HK-2 (cell line): ENCODE results near the gene NPFF.
"Not testable (repeated sequence)": the region's sequence is repeated elsewhere in the genome, so short reads cannot be mapped to it uniquely, and the experiment has no call there.

Experiments
- DNase-seq: peaks from one replicate; pipeline ENCODE4 v3.0.0-alpha.2; 2018; ENCODE audit not compliant: unreplicated experiment

NPFF gene

DNA sequence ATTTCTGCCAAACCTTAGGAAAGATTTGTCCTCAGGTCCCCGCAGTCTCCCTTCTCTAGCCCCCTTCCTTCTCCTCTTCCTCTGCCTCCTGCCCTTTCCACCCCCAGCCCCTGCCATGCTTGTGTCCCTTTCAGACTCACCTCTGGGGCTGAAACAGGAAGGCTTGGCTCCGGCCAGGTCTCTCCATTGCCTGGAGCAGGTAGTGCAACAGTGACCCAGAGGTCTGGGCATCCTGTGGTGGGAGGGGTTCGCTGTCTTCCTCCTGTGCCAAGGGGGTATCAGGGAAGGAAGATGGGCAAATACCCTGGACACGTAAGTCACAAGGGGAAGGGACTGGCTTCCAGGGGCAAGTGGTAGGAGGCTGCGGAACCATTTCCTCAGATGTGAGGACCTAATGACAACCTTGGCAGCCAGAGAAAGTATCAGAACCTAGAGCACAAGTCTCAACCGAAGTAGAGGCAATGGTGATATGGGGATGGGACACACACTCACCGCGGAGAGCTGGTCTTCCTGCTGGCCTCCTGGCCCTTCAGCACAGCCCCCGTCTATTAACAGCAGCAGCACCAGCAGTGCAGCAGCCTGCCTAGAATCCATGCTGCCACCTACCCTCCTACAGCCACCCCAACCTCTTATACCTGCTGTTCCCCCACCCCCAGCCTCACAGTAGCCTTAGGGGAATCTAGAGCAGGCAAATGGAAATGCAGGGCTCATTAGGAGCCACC lies at the start of gene NPFF:
Gene NPFF (minus strand): TSS at position 604 of the 722 bp plus-strand sequence. CDS start 10 bp downstream, at position 594.
- DNase-seq = no peak

- DNase-seq = no peak
Observed at GRCh38 chr12:53552361-53553327, 45.4 kb upstream of the NPFF start.

- DNase-seq = no peak
Observed at GRCh38 chr12:53551889-53552291, 44.6 kb upstream of the NPFF start.

DNA sequence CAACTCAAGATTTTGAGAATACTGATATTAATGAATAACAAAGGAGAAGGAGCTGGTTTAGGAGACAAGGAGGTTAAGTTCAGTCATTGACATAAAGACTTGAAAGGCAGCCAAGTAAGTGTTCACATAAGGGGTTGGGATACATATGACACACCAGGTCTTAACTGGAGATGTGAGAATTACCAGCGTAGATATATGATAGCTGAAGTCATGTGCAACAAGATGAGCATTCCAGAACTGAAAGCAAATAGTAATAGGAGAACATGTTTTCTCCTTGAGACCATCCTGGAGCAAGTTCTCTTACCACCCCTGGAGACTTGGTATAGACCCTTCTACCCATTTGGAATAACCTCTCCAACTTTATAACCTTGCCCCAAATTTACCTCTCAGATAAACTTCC lies 43.3 kb upstream of the NPFF start:
- DNase-seq = no peak

GRCh38 chr12:53550131-53550530 lies 42.8 kb upstream of the NPFF start:
- DNase-seq = not testable (repeated sequence)

DNA sequence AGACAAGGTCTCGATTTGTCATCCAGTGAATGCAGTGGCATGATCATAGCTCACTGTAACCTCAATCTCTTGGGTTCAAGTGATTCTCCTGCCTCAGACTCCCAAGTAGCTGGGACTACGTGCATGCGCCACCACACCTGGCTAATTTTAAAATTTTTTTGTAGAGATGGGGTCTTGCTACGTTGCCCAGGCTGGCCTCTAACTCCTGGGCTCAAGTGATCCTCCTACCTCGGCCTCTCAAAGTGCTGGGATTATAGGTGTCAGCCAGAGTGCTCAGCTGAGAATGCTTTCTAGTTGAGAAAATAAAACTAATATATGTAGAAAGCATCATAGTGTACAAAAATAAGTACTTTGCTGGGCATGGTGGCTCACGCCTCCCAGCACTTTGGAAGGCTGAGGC lies 41.1 kb upstream of the NPFF start:
- not testable (repeated sequence) for DNase-seq

DNA sequence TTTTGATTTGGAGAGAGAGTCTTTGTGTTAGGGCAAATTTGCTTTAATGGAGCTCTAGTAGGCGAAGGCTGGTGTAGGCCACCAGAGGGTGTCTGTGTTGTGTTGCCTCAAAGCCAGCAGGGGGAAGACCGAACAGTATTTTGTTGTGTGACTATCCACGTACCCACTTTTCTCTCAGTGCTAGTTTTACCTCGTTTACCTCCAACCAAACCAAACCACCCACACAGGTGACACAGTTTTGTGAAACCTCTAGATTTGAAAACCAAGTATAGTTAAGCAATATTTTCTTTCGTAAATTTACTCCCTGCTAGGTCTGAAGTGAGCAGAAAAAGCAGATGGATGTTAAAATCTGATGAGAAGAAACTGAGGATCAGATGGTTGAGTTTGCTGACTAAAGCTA lies 36.3 kb upstream of the NPFF start:
- peak; percentile 31 for DNase-seq

DNA sequence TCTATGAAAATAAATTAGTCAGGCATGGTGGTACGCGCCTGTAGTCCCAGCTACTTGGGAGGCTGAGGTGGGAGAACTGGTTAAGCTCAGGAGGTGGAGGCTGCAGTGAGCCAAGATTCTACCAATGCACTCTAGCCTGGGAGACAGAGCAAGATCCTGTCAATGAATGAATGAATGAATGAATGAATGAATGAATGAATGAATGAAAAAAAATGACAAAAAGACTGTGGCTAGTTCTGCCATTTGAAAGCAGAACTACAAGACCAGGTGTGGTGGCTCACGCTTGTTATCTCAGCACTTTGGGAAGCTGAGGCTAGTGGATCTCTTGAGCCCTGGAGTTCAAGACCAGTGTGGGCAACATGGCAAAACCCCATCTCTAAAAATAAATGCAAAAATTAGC lies 32.2 kb upstream of the NPFF start:
- no peak for DNase-seq

DNA sequence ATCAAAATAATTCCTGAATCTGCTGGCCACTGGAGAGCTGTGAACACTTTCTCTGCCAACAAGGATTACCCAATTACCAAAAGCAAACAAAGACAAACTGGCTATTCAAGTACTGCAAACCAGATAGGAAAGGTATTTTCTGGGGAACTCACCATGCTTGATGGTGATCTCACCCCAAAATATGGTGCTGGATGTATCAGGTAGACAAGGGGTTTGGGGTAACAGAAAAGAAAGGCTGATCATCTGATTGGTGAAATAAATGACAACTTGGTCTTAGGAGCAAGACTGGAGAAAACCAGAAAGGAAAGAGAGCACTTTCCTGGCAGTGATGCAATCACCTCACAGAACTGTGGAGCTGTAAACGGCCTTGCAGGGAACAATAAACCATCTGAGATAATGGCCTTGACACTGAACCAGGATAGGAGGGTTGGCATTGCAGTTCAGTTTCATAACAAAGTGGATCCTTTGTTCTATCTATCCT lies 31.0 kb upstream of the NPFF start:
- no peak for DNase-seq

DNA sequence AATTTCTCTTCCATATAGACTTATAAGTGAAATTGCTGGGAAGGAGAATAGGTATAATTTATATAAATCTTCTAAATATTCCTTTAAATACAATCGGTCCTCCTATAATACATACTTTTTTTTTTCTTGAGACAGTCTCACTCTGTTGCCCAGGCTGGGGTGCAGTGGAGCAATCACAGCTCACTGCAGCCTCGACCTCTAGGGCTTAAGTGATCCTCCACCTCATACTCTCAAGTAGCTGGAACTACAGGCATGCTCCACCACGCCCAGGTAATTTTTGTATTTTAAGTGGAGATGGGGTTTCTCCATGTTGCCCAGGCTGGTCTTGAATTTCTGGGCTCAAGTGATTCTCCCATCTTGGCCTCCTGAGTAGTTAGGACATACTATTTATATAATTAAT lies 29.7 kb upstream of the NPFF start:
- no peak for DNase-seq

GRCh38 chr12:53533471-53533870 lies 26.2 kb upstream of the NPFF start:
- no peak for DNase-seq

- DNase-seq = no peak
Observed at GRCh38 chr12:53532524-53533445, 25.5 kb upstream of the NPFF start.

DNA sequence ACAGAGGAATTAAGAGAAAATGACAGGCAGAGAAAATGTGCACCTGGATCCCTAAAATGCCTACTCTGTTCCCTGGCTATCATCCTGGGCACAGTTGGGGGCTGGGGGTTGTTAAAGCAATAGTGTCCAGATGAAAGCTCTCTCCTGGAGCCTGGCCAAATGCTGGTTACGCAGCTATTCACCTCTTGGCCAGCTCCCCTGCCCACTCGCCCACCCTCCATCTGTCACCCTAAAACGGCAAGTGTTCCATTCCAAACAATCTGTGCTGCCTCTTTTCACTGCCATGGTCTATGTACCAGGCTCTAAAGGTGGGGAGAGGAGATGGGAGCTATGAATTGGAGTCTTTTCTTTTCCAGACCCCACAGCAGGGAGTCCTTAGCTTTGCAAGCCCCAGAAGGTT lies 24.7 kb upstream of the NPFF start:
- no peak for DNase-seq

DNA sequence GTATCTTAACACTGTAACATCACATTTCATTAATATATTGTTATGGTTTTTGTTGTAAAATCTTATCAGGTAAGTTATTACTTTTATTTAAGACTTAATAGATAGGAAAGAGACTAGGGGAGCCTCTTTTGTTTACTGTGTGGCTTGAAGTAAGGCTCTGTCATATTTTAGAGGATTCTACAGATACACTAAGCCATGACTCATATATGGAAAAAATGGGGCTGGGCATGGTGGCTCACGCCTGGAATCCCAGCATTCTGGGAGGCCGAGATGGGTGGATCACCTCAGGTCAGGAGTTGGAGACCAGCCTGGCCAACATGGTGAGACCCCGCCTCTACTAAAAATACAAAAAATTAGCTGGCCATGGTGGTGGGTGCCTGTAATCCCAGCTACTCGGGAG lies 23.6 kb upstream of the NPFF start:
- DNase-seq = no peak

DNA sequence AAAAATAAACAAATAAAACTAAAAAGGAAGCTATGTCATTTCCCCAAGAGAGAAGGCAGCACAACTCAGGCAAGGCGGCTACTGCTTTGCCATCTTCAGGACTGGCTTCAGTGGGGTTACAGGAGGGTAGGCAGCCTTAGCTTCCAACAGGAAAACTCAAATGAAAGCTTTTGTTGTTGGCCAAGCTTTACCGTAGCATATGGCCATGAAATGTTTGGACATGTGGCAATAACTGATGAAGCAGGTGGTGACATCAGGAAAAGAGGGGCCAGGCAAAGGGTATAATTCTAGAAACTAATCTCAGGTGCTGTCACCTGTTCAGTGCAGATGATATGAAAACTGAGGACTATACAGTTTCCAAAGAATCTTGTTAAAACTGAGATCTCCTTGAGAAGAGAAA lies 22.8 kb upstream of the NPFF start:
- DNase-seq = no peak

- DNase-seq = no peak
Observed at GRCh38 chr12:53524476-53524875, 17.2 kb upstream of the NPFF start.

- DNase-seq = no peak
Observed at GRCh38 chr12:53523131-53523530, 15.8 kb upstream of the NPFF start.

GRCh38 chr12:53518381-53518780 lies 11.1 kb upstream of the NPFF start:
- no peak for DNase-seq

- no peak for DNase-seq
Observed at GRCh38 chr12:53516758-53517455, 9.6 kb upstream of the NPFF start.

DNA sequence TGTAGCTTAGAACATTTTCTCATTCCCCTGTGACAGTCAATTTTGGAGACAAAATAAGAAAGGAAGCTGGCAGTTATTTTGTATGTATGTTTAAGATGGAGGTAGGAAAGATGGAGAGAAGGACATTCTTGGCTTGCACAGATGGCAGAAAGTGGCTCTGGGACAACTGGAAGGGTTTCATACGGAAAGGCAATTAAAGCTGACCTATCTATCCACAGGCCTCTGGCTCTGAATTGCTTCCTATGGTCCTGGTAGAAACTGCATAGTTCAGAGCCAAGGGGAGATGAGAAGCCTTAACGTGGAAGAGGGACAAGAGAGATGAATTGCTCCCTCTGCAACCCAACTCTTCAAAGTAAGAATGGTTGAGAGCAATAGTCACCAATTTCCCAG lies 8.0 kb upstream of the NPFF start:
- no peak for DNase-seq

DNA sequence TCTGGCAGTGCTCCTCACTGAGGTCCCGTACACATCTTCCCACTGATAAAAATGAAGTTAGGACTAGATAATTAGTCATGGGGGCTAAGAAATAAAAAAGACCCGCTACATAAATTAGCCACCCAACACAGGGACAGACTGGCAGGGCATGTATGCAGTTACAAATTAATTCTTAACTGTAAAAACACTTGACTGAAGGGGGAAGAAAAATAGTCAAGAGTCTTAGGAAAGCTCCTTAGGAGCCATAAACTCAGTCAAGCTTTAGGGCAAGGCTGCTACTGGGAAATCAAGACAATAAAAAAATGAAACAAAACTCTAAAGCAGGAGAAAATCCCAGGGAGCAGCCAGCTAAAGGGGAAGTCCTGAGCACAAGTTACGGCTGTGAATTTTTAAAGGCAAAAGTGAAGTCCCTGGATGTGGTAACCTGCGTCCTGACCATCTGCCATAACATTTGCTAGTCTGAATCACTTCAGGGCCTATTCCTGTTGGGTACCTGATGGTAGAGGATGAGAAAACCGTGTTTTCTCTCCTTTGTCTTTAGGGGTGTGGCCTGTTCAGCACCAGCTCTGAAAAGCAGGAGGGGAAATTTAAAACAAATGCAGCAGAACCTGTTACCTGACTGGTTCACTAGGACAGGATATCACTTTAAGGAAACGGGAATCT lies 7.5 kb upstream of the NPFF start:
- DNase-seq = no peak
